Kidney capillary endothelial cell (primary cell): ENCODE measurements around the gene S100A13.
"Not testable (repeated sequence)": the region's sequence is repeated elsewhere in the genome, so short reads cannot be mapped to it uniquely, and the experiment has no call there.

ENCODE experiments used
- DNase-seq: peaks from one replicate; pipeline ENCODE4 v3.0.0-alpha.2; 2018; ENCODE audit warnings: low spot score

The S100A13 gene

DNA sequence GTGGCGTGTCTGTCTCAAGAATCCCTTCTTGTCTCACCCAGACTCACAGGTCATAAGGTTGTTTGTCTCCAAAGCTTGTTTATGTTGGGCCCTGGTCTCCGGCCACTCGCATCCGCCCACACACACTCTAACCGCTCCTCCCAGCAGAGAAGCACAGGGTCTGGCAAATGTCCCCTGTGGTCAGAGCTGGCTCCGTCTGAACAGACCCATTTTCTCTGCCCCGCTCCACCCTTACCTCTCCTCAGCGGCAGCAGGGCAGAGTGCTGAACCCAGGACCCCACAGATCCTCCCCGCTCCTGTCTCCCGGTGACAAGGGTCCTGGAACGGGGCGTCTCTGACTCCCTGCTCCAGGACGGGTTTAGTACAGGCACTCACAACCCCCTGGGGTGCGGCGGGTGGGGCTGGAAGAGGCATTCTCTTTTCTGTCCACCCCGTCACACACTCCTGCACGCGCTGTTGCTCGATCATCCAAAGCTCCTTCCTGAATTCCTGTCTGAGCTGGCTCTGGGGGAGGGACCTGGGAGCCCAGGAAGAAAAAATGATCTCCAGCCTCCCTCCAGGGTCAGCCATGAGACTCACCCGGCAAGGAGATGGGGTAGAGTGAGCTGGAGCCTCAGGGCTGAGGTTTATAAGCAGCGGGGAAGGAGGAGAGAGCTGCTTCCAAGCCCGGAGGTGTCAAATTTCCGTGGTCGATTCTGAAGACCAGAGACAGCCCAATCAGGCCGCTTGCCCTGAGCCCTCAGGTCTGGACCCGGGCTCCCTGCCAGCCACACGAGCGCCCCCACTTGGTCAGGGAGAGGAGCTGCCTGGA, at the start of gene S100A13:
Gene S100A13, minus strand, starts transcription at position 602 of the 811 bp plus-strand sequence. CDS start 1,033 bp downstream, outside the sequence.
- DNase-seq = peak; percentile 89

- DNase-seq = no peak
Measured at GRCh38 chr1:153673511-153673910, 46.2 kb upstream of the S100A13 start.

GRCh38 chr1:153671628-153672353, 44.5 kb upstream of the S100A13 start:
- DNase-seq = peak; percentile 49

GRCh38 chr1:153670859-153671627, 43.7 kb upstream of the S100A13 start, which contains the start of gene ILF2:
Gene ILF2 (minus strand): TSS chr1:153670993. CDS start chr1:153670922, 71 bp downstream.
- DNase-seq = peak; percentile 100

DNA sequence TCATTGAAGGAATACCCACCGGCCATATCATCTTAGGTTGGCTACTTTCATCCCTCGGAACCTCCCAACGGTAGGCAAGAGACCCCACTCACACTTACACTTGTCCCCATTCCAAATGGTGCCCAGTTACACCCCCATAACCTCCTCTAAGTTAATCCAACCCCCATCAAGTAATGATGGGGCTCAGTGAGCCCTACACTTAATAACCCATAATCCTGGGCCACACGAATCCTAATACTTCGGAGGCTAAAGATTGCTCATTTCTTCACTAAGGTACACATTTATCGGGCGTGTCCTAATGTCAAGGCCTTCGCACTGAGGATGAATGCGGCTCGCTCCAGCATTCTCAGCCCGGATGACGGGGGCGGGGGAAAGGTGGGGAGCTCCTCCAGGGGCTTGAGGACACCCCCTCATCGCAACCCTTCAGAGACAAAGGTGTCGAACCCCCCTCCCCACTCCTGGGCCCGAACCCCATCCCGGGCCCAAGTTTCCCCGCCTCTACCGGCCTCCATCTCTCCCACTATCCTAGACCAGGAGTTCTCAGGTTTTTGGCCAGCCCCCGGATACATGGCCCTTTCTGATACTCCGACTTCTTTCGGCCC, 43.1 kb upstream of the S100A13 start:
- no peak for DNase-seq

GRCh38 chr1:153669606-153670005, 42.3 kb upstream of the S100A13 start:
- no peak for DNase-seq

- DNase-seq = not testable (repeated sequence)
Measured at GRCh38 chr1:153668672-153669071, 41.4 kb upstream of the S100A13 start.

DNA sequence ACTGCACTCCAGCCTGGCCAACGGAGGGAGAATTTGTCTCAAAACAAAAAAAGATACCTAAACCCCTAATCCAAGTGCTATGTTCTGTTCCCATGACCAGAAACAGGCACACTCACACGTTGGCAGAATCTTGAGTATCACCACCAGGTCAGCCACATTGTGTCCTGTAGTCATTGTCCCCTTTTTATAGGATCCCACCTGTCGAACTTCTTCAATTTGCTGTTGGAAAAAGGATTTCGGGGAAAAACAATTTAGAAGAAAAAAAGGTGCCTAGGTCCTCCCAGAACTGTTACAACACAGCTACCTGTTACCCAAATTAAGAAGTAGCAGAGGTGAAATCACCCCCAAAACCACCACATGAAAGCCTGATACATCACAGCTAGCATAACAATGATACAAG, 40.1 kb upstream of the S100A13 start:
- no peak for DNase-seq

DNA sequence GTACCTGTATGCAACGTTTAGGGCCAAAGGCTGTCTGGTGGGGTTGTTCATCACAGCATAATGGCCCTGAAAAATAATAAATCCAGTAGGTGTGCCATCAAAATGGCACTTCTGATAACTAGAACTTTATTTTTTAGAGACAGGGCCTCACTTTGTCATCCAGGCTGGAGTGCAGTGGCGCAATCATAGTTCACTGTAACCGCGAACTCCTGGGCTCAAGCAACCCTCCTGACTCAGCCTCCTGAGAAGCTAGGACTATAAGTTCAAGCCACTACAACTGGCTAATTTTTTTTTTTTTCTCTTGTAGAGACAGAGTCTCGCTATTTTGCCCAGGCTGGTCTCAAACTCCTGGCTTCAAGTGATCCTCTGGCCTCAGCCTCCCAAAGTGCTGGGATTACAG, 35.9 kb upstream of the S100A13 start:
- no peak for DNase-seq

DNA sequence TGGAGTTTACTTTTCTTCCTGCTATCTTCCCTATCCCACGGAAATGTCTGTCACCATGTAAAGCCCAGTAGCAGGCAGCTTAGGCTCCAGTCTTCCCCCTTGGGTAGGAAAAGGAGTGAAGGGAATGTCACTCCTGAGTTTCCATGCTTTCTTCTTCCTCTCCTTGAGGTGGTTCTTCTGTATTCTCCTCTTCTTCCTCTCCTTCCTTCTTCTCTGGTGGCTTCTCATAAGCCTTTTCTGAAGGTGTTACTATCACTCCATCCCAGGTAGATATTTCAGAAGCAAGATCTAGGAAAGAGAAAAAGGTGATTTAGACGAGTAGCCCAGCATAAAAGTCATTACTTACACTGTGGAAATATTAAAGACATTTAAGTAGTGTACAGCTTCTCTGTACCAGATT, 35.0 kb upstream of the S100A13 start:
- DNase-seq = no peak

- DNase-seq = no peak
Measured at GRCh38 chr1:153661111-153661708, 33.9 kb upstream of the S100A13 start.

GRCh38 chr1:153659656-153660055, 32.4 kb upstream of the S100A13 start:
- DNase-seq = no peak

DNA sequence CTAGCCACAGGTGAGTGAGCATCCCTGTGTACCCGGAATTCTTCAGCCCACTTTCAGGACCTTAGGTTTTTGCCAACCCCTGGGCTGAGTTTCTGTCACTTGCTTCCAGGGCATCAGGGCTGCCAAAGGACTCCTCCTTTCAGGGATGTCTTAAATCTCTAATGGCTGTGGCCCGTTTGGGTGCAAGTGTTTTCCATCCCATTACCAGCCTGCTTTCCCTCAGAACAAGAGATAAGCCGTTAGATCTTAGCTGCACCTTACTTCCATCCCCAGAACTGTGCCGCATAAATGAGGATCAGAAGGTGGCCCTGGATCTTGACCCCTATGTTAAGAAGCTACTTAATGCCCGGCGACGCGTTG, 31.9 kb upstream of the S100A13 start:
- no peak for DNase-seq

- DNase-seq = peak; percentile 76
Measured at GRCh38 chr1:153658400-153659174, 31.3 kb upstream of the S100A13 start, which contains the start of gene SNAPIN. Gene SNAPIN (plus strand): TSS chr1:153658703. CDS start chr1:153658744, 41 bp downstream.

- no peak for DNase-seq
Measured at GRCh38 chr1:153655333-153655732, 28.0 kb upstream of the S100A13 start.

GRCh38 chr1:153652805-153653500, 25.6 kb upstream of the S100A13 start:
- DNase-seq = no peak

- no peak for DNase-seq
Measured at GRCh38 chr1:153651771-153652170, 24.5 kb upstream of the S100A13 start.

DNA sequence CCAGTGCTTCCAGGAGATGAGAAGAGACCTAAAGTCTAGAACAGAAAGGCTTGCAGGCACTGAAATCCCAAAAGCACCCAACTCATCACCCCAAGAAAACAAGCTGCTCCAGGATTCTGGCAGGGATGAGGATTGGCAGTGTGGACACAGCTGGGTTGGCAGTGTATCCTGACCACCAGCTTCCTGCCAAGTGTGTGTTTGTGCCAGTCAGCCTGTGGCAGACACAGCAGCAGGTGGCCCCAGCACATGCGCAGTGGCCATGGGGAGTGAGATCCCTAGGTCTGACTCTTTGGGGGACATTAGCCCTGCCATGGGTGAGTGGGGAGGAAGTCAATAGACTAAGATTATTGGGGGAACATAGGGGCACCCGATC, 22.5 kb upstream of the S100A13 start:
- no peak for DNase-seq

DNA sequence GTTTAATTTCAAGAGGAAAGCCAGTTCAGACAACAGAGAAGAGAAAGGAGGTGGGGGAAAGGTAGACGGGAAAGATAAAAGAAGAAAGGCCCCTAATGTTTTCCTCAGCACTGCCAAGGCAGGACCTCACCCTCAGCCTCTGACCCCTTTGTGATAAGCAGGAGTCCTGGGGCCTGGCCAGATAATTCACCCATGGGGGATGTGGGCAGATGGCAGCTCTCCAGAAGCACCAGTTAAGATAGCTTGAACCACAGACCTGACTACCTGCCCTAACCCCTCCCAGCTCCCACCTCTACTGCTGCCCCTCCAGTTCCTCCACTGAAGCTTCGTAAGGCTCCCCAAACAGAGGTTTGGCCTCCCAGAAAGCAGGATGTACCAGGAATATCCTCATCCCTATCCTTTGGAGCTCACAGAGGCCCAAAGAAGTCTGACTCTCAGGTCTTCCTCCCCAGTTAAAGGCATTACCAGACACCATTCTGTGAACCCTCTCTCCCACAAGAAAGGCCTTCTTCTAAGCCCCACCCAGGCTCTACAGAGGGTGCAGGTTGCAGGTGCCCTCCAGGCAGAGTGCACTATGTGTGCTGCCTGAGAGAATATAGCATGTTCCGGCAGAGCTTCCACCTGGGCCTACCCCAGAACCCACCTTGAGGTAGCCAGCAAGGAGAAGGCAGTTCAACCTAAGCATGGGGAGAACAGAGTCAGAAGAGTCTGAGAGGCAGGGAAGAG, 22.0 kb upstream of the S100A13 start:
- no peak for DNase-seq
